Measurements from ENCODE around the gene CEP162.
"Not testable (repeated sequence)": the region's sequence is repeated elsewhere in the genome, so short reads cannot be mapped to it uniquely, and the experiment has no call there.

Gene CEP162

GRCh38 chr6:84151669-84152068 lies 75.8 kb downstream of the CEP162 start:
- in situ Hi-C loops (cut with HindIII; ENCODE audit: low sequenced_read_pairs), result no loop called here

DNA sequence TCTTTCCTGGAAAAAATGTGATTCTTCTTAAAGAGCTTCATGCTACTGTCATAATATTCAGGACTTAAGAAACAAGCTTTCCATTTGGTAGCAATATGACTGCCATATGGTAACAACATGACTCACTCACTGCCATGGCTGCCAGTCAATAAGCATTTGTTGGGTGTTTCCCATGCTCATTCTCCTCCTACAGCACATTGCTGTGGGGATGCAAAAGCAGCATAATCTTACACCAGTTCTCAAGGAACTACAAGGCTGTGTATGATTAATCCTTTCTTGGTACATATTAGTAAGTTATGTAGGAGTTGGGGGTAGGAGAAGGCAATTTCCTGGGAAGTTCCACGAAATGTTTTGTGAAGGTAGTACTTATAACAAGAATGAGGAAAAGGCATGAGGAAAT lies 76.7 kb downstream of the CEP162 start:
- in situ Hi-C loops (cut with HindIII; ENCODE audit: low sequenced_read_pairs), result no loop called here

DNA sequence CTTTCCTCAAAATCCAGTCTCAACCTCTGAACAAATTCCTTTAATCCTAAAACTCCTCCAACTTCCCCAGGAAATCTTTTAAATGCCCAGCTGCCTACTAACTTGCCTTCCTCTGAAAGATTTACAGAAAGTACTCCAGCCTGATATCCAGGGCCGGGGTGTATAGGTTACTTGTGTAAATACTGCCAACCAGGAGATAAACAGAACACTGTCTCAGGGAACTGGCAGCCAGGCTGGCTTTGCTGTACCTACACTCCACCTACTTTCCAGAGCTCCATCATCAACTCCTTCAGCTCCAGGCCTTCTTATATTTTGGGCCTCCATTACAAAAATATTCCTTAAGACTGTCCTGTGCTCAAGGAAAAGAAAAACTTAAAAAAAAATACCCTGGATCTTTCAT lies 85.9 kb downstream of the CEP162 start:
- in situ Hi-C loops (cut with HindIII; ENCODE audit: low sequenced_read_pairs), result no loop called here

DNA sequence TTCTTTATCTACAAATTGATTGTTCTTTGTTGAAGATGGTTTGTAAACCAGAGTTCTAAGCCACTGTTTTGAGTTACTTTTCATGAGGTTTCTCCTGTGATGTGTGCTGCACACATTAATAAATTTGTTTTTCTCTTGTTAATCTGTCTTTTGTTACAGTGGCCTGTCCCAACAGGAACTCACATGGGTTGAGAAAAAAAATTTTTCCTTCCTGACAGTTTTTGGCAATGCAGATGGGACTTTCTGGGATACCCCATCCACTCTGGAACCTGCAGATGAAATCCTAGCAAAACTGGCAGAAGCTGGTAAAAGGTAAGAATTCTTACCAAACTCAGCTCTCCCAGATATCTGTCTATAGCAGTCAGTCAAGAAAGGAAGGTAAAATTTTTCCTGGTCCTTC lies 88.1 kb downstream of the CEP162 start:
- in situ Hi-C loops (cut with HindIII; ENCODE audit: low sequenced_read_pairs), result no loop called here

DNA sequence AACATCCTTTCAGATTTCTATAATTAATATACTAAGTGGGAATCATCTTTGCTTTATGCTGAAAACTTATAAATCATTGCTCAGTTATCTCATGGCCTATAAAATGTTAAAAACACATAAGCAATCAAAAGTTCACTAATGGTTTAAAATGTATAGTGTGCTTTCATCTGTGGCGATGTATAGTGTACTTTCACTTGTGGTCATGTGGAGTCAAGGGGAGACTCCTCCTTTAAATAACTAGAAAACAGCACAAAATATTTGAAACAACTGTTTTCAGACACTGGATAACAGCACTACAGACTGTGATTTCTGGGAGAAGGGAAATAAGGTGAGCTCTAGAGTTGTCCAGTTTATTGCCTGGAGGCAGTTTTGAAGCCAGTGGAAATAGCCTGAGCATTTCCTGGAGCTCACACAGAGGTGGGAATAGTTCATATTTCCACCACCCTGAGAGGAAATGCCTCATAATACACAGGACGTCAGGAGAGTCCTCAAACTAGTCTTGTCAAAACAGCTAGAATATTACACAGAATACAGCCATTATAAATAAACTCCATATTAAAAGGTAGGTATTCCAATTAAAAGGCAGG lies 89.4 kb downstream of the CEP162 start:
- in situ Hi-C loops (cut with HindIII; ENCODE audit: low sequenced_read_pairs), result no loop called here

GRCh38 chr6:84137051-84137375 lies 90.4 kb downstream of the CEP162 start:
- in situ Hi-C loops (cut with HindIII; ENCODE audit: low sequenced_read_pairs), result no loop called here

DNA sequence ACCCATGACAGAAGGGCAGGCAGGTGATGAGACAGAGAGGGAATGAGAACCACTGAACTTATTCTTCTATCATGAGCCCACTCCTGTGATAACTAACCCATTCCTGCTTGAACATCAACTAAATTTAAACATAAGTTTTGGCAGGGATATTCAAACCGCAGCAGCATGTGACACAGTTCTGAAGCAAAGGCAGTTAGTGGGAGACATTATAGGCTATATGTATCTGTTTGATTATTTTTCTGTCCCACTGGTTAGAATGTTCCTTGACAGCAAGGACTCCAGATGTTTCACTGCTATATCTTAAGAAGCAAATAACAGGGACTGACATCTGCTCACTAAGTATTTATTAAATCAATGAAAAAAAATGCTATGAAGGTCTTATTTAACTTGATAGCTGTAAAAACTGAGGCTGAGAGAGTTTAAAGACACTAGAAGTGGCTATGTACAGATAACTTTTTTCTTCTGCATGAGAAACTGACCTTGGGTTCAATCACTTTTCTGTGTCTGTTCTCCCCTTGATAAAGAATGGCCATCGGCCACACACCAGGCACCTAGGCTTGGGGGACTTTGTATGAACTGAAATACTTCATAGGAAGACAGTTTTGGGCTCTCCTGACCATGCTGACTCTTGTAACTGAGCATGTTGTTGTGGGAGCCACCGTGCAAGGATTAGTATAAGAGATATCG lies 90.9 kb downstream of the CEP162 start:
- in situ Hi-C loops (cut with HindIII; ENCODE audit: low sequenced_read_pairs), result no loop called here

DNA sequence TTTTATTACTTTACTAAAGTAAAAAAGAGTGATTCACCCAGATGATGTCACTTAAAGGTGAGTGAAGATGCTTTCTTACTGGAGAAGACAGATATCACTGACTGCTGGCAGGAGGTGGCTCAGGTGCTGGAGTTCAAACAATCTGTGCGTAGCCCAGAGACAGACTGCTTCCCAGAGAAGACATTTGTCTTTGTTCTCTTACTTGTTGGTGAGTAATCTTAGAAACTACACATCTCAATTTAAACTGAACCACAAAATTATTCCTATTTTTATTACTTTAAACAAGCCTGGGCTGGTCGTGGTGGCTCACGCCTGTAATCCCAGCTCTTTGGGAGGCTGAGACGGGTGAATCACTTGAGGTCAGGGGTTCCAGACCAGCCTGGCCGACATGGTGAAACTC lies 92.2 kb downstream of the CEP162 start:
- in situ Hi-C loops (cut with HindIII; ENCODE audit: low sequenced_read_pairs), result no loop called here

DNA sequence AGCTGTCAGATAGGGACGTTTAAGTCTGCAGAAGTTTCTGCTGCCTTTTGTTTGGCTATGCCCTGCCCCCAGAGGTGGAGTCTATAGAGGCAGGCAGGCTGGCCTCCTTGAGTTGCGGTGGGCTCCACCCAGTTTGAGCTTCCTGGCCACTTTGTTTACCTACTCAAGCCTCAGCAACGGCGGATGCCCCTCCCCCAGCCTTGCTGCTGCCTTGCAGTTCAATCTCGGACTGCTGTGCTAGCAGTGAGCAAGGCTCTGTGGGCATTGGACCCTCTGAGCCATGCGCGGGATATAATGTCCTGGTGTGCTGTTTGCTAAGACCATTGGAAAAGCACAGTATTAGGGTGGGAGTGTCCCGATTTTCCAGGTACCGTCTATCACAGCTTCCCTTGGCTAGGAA lies 94.1 kb downstream of the CEP162 start:
- in situ Hi-C loops (cut with HindIII; ENCODE audit: low sequenced_read_pairs), result not testable (repeated sequence)

- in situ Hi-C loops (cut with HindIII; ENCODE audit: low sequenced_read_pairs), result not testable (repeated sequence)
Observed at GRCh38 chr6:84129588-84129987, 97.9 kb downstream of the CEP162 start.

DNA sequence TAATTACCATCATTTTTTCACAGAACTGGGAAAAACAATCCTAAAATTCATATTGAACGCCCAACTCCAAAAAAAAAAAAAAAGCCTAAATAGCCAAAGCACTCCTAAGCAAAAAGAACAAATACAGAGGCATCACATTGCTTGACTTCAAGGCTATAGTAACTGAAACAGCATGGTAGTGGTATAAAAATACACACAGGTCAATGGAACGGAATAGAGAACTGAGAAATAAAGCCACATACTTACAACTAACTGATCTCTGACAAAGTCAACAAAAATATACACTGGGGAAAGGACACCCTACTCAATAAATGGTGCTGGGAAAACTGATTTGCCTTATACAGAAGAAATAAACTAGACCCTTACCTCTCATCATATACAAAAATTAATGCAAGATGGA lies 104.3 kb downstream of the CEP162 start:
- in situ Hi-C loops (cut with HindIII; ENCODE audit: low sequenced_read_pairs), result no loop called here

DNA sequence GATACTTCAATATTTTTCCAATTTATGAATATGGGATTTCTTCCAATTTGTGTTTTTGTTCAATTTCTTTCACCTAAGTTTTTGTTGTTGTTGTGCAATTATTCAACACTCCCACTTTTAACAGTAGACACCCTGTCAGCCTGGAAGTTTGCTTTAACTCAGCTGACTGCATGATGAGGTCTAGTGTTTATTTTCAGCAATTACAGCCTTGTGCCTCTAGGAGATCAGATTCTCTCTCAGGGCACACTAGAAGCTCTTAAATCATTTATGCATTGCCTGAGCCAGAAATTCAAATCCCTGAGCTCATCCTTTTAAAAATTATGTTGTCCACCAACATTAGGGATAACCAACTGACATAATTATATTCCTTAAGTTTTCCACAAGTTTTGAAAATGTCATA lies 108.2 kb downstream of the CEP162 start:
- in situ Hi-C loops (cut with HindIII; ENCODE audit: low sequenced_read_pairs), result no loop called here

DNA sequence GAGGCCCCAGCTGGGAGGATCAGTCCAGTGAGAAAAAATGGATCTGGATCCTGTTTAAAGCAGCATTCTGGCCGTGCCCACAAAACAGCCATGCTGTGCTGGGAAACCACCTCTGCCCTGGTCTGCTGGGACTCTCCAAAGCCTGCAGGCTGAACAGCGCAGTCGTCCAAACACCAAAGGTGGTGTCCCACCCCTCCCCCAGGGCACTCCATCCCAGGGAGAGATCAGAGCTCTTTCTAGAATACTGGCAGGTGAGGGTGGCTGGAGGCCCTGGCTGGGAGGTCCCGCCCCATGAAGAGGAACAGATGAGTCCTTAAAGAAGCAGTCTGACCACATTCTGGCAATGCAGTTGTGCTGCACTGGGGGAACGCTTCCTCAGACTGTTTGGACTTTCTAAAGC lies 109.3 kb downstream of the CEP162 start:
- in situ Hi-C loops (cut with HindIII; ENCODE audit: low sequenced_read_pairs), result no loop called here

GRCh38 chr6:84114933-84115594 lies 112.4 kb downstream of the CEP162 start:
- in situ Hi-C loops (cut with HindIII; ENCODE audit: low sequenced_read_pairs), result not testable (repeated sequence)

DNA sequence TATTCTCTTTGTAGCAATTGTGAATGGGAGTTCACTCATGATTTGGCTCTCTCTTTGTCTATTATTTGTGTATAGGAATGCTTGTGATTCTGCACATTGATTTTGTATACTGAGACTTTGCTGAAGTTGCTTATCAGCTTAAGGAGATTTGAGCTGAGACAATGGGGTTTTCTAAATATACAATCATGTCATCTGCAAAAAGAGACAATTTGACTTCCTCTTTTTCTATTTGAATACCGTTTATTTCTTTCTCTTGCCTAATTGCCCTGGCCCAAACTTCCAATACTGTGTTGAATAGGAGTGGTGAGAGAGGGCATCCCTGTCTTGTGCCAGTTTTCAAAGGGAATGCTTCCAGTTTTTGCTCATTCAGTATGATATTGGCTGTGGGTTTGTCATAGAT lies 116.1 kb downstream of the CEP162 start:
- in situ Hi-C loops (cut with HindIII; ENCODE audit: low sequenced_read_pairs), result not testable (repeated sequence)

DNA sequence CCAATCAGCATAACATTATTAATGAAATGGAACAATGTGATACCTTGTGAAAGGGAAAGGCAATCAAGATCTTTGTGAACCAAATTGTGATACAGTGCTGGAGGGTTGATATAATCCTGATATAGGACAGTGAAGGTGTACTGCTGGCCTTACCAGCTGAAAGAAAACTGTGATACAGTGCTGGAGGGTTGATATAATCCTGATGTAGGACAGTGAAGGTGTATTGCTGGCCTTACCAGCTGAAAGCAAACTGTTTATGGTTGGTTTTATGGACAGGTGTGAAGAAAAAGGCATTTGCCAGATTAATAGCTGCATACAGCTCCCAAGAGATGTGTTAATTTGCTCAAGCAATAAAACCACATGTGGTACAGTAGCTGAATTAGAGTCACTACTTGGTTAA lies 119.9 kb downstream of the CEP162 start:
- in situ Hi-C loops (cut with HindIII; ENCODE audit: low sequenced_read_pairs), result no loop called here

- in situ Hi-C loops (cut with HindIII; ENCODE audit: low sequenced_read_pairs), result not testable (repeated sequence)
Observed at GRCh38 chr6:84105215-84105924, 122.1 kb downstream of the CEP162 start.

DNA sequence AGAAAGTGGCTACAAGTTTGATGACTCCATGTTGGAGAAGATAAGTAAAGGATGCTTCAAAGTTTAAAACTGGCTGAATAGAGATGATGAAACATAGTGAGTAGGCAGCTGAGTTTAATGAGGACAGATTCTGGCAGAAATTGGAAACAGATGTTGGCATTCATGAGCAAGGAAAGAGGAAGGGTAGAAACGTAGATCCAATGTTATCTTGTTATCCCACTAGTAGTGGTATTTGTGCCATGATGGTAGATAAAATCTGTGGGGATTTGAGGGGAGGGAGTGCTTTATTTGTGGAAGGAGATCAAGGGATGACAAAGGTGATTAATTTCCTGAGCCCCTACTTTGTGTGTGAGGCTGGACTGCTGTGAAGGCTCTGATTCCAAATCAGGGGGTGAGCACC lies 124.4 kb downstream of the CEP162 start:
- in situ Hi-C loops (cut with HindIII; ENCODE audit: low sequenced_read_pairs), result no loop called here

- in situ Hi-C loops (cut with HindIII; ENCODE audit: low sequenced_read_pairs), result no loop called here
Observed at GRCh38 chr6:84095156-84095555, 132.3 kb downstream of the CEP162 start.

DNA sequence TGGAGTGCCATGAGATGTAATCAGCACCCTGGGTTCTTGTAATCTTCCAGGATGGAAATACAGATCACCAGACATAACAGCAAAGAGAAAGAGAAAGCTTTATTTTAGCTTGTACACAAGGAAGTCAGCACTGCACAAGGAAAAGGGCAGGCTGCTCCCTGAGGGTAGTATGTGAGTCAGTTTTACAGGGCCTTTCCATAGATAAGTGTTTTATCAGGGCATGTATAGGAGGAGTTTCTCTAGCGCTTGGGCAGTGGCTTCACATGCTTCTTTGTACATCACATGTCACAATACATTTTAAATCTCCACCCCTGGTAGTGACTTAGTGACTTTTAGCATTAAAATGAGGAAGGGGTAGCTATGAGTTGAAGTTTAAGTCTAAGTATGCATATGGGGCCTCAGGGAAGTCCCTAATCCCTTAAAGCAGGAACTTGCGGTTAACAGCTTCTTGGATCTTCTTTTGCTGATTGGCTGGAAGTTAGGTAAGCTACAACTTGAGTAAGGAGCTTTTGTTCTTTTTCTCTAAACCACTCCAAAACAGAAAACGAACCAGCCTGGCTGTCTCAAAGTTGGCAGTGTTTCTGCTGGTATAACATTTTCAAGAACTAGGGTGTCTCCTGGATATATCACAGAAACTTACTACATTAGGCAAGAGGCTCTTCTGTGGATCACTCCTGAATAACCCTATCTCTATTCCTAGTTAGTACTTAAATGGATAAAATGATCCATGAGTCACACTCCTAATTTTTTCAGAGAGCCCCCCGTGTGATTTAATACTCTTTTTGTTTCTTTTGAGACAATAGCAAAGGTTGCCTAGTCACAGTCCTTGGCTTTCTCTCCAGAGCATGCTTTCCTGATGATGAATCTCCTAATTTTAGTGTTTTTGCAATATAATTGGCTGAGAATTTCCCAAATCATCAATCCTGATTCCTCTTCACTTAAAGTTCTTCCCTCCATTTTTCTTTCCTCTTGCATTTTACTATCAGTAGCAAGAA lies 133.7 kb downstream of the CEP162 start:
- in situ Hi-C loops (cut with HindIII; ENCODE audit: low sequenced_read_pairs), result no loop called here

GRCh38 chr6:84089552-84089951 lies 137.9 kb downstream of the CEP162 start:
- in situ Hi-C loops (cut with HindIII; ENCODE audit: low sequenced_read_pairs), result no loop called here

All from DLD1 (cell line).